B cell (primary cell): Measurements from ENCODE around the gene CHCHD3. TPM values are rescaled to one million over a fixed set of nuclear protein-coding genes. Genes with fewer than 3 reads are reported as not detected.

Experiments used
- ATAC-seq: fragments of 200-7000 bp; cut with Tn5 transposase; one replicate; pipeline ENCODE4 v1.10.0; 2021; ENCODE audit warnings: low read depth, mild to moderate bottlenecking, moderate number of reproducible peaks, moderate library complexity
- CTCF ChIA-PET: fragments of 350-600 bp; sonication (Branson Sonifier 250); formaldehyde crosslinking; loops from one replicate; lab custom pipeline; 2021; ENCODE audit warnings: antibody characterized with exemption, inconsistent platforms; lab: Charles Lee
- POLR2A ChIA-PET: fragments of 350-600 bp; sonication (Branson Sonifier 250); formaldehyde crosslinking; loops from one replicate; lab custom pipeline; 2021; ENCODE audit warnings: antibody characterized with exemption; lab: Charles Lee
- DNase-seq: peaks from one replicate; pipeline ENCODE4 v3.0.0; 2013
- H2AFZ ChIP-seq: 2 replicates; pipeline ENCODE4 v1.6.1; 2012; ENCODE audit warnings: mild to moderate bottlenecking, low read depth, low read length; ENCODE audit not compliant: insufficient read depth, poor library complexity, severe bottlenecking
- H3K27ac ChIP-seq, 2 donors: 1 replicate in 1 of 2; 2 replicates in 1 of 2; pipeline ENCODE4 v1.5.1; 2012 to 2013; ENCODE audit warnings: low read length in 2 of 2, mild to moderate bottlenecking in 2 of 2, moderate library complexity in 1 of 2
- H3K27me3 ChIP-seq, 4 experiments: fragments of 200-600 bp in 1 of 4; sonication (generic) in 1 of 4; replicated peaks in 1 of 4; 1 replicate in 2 of 4; 2 replicates in 2 of 4; pipeline versions ENCODE4 v1.6.1 to v1.7.0; 2013 to 2016; ENCODE audit warnings: low read length in 3 of 4, mild to moderate bottlenecking in 2 of 4, mixed read lengths in 1 of 4, moderate library complexity in 1 of 4; ENCODE audit not compliant: insufficient read depth in 4 of 4, control insufficient read depth in 3 of 4; ENCODE audit errors: control extremely low read depth in 1 of 4
- H3K36me3 ChIP-seq, 2 experiments: replicated peaks in 1 of 2; 1 replicate in 1 of 2; 2 replicates in 1 of 2; pipeline versions ENCODE4 v1.6.1 to v1.7.1; 2013; ENCODE audit warnings: low read length in 1 of 2; ENCODE audit not compliant: insufficient read depth in 2 of 2, control insufficient read depth in 1 of 2; ENCODE audit errors: control extremely low read depth in 1 of 2, extremely low read depth in 1 of 2
- H3K4me1 ChIP-seq, 2 donors: fragments of 200-600 bp in 1 of 2; sonication (generic) in 1 of 2; 1 replicate in 1 of 2; 2 replicates in 1 of 2; pipeline versions ENCODE4 v1.5.1 to v1.6.1; 2013 to 2017; ENCODE audit warnings: low read length in 2 of 2; ENCODE audit not compliant: control insufficient read depth in 2 of 2, insufficient read depth in 2 of 2
- H3K4me2 ChIP-seq: replicated peaks from 2 replicates; pipeline ENCODE3; 2012; ENCODE audit warnings: mild to moderate bottlenecking, low read depth, low read length; ENCODE audit not compliant: poor library complexity, severe bottlenecking
- H3K4me3 ChIP-seq, 5 experiments: fragments of 200-600 bp in 1 of 5; sonication (generic) in 1 of 5; 1 replicate in 3 of 5; 2 replicates in 2 of 5; pipeline versions ENCODE4 v1.5.1 to v1.7.0; 2011 to 2016; ENCODE audit warnings: low read length in 4 of 5, mild to moderate bottlenecking in 4 of 5, low read depth in 2 of 5, control low read depth in 1 of 5, moderate library complexity in 1 of 5; ENCODE audit not compliant: insufficient read depth in 1 of 5; ENCODE audit errors: control extremely low read depth in 1 of 5, extremely low read depth in 1 of 5
- H3K79me2 ChIP-seq: fragments of 200-600 bp; sonication (generic); one replicate; pipeline ENCODE4 v1.6.0; 2016; ENCODE audit warnings: low read length; ENCODE audit not compliant: control insufficient read depth, insufficient read depth
- H3K9ac ChIP-seq: fragments of 200-600 bp; sonication (generic); 2 replicates; pipeline ENCODE4 v1.6.1; 2017; ENCODE audit warnings: mild to moderate bottlenecking, low read length, moderate library complexity
- H3K9me3 ChIP-seq, 3 donors: one replicate each; pipeline versions ENCODE4 v1.6.1 to v1.7.1; 2013; ENCODE audit warnings: low read length in 2 of 3; ENCODE audit not compliant: control insufficient read depth in 2 of 3, insufficient read depth in 1 of 3; ENCODE audit errors: control extremely low read depth in 1 of 3
- H4K20me1 ChIP-seq: 2 replicates; pipeline ENCODE4 v1.6.0; 2012; ENCODE audit warnings: mild to moderate bottlenecking, low read length; ENCODE audit not compliant: insufficient read depth, control insufficient read depth, poor library complexity, severe bottlenecking
- H3K27ac Mint-ChIP-seq: one replicate; pipeline ENCODE4 v1.8.0; 2021; ENCODE audit warnings: mixed read lengths
- H3K27me3 Mint-ChIP-seq: one replicate; pipeline ENCODE4 v1.8.0; 2021; ENCODE audit warnings: mixed read lengths
- H3K4me1 Mint-ChIP-seq: one replicate; pipeline ENCODE4 v1.8.0; 2021; ENCODE audit warnings: mixed read lengths
- H3K4me3 Mint-ChIP-seq: one replicate; pipeline ENCODE4 v1.8.0; 2021; ENCODE audit warnings: mixed read lengths
- H3K9me3 Mint-ChIP-seq: one replicate; pipeline ENCODE4 v1.8.0; 2022; ENCODE audit warnings: mixed read lengths; ENCODE audit not compliant: insufficient read depth
- CTCF ChIP-seq: fragments of 200-600 bp; IDR thresholded peaks from one replicate; pipeline ENCODE4 v1.8.0; 2022; ENCODE audit warnings: antibody characterized with exemption, mild to moderate bottlenecking
- EZH2 ChIP-seq: IDR thresholded peaks from 2 replicates; pipeline ENCODE4 v1.6.1; 2012; ENCODE audit warnings: borderline replicate concordance, low read depth, mild to moderate bottlenecking, moderate library complexity, low read length; ENCODE audit not compliant: insufficient read depth, poor library complexity, severe bottlenecking
- WGBS: methylation state at CpG from one replicate; pipeline ENCODE4 v1.1.5; 2013; ENCODE audit warnings: missing lambda C conversion rate; ENCODE audit not compliant: insufficient coverage; 5-methylcytosine and 5-hydroxymethylcytosine counted together
- intact Hi-C: fragments of 100-400 bp; cut with micrococcal nuclease; formaldehyde crosslinking; loops from one replicate; pipeline ENCODE4 v1.10.0; 2022
- polyA plus RNA-seq: library from polyadenylated mRNA; depleted of rRNA; stranded (reverse); fragments of >200 nt; gene quantifications from 2 replicates; pipeline ENCODE4 v1.2.3, GENCODE V29; 2012
- total RNA-seq, 2 donors: library from RNA; stranded (reverse); fragments of 120-200 nt in 1 of 2; gene quantifications; 1 replicate in 1 of 2; 2 replicates in 1 of 2; pipeline versions ENCODE4 v1.2.3 to v1.2.4, GENCODE V29; 2013 to 2022

CHCHD3 gene
- total and polyA plus RNA-seq, 2 donors (not counting 1 experiment from before 2014, with no cell fraction given), result 20.1 to 38.4 TPM

DNA sequence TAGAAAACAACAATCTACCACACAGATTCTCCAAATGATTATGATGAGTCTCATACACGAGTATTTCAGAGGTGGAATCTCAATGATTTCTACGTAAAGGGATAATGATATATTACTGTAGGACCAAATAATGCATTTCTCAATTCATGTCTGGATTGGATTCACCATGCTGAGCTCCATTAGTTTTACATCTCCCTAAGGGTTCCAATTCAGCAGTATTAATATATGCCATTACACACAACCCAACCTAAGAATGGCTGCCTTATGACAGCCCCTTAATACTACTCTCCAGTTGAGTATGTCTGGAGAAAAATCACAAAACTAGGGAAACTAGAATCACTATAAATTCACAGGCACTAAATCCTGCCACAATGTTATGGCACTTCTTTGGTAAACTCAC is 271.3 kb downstream of the CHCHD3 start:
- no peak overlapping the region for H3K4me3 ChIP-seq
- ChIA-PET POLR2A (no interaction called here), CTCF (no interaction called here)
- no peak overlapping the region for H3K4me2 ChIP-seq
- Mint-ChIP-seq H3K27me3 (no peaks in the 10 kb centered on the region), H3K4me1 (no peaks in the 10 kb centered on the region), H3K4me3 (no peak overlapping the region), H3K27ac (no peak overlapping the region), H3K9me3 (no peaks in the 10 kb centered on the region)
- no peak overlapping the region for H2AFZ ChIP-seq
- intact Hi-C loops, result no loop called here
- H4K20me1 ChIP-seq, result no peaks in the 10 kb centered on the region
- no peak overlapping the region for H3K9ac ChIP-seq
- no peak overlapping the region for H3K27ac ChIP-seq
- no peaks in the 10 kb centered on the region for H3K9me3 ChIP-seq
- H3K79me2 ChIP-seq, result no peaks in the 10 kb centered on the region
- H3K27me3 ChIP-seq, result no peaks in the 10 kb centered on the region
- DNase-seq (no peak), ATAC-seq (no peak)
- H3K36me3 ChIP-seq, result peaks cover 4 to 8% of the 10 kb centered on the region in 2 experiments
- no CpG with 5 or more reads among the region's 2 CpGs for WGBS
- TF ChIP-seq CTCF (no peak), EZH2 (no peak)
- H3K4me1 ChIP-seq, result no peaks in the 10 kb centered on the region

- TF ChIP-seq EZH2 (no peak), CTCF (no peak)
- H3K79me2 ChIP-seq, result no peaks in the 10 kb centered on the region
- no peaks in the 10 kb centered on the region for H3K27me3 ChIP-seq
- no peaks in the 10 kb centered on the region for H4K20me1 ChIP-seq
- WGBS, result 92% methylated on average over 4 of the region's 4 CpGs
- ATAC-seq, result no peak
- CTCF ChIA-PET, result no interaction called here
- H3K9me3 ChIP-seq, result no peaks in the 10 kb centered on the region
- POLR2A ChIA-PET, result no interaction called here
- intact Hi-C loops, result no loop called here
- H3K4me3 ChIP-seq, result no peak overlapping the region
- Mint-ChIP-seq H3K4me3 (no peak overlapping the region), H3K9me3 (no peaks in the 10 kb centered on the region), H3K27ac (no peak overlapping the region), H3K27me3 (no peaks in the 10 kb centered on the region), H3K4me1 (no peaks in the 10 kb centered on the region)
- H3K4me1 ChIP-seq, result no peaks in the 10 kb centered on the region
- no peak overlapping the region for H3K27ac ChIP-seq
- no peak overlapping the region for H2AFZ ChIP-seq
- no peak overlapping the region for H3K9ac ChIP-seq
- no peak overlapping the region for H3K4me2 ChIP-seq
- no peak for DNase-seq
- H3K36me3 ChIP-seq, result peaks cover 0 to 4% of the 10 kb centered on the region in 2 experiments
These were observed 275.1 kb downstream of the CHCHD3 start for GRCh38 chr7:132806834-132807233.
